ENCODE measurements around the gene HHATL. TPM values are rescaled to one million over a fixed set of nuclear protein-coding genes. Genes with fewer than 3 reads are reported as not detected.
A peak's percentile ranks its signal among the peaks of the same experiment; 100 is the strongest.

The HHATL gene
- total RNA-seq, 4 donors from 2014 or later: 0.62 to 1.3 TPM; not detected in 2

DNA sequence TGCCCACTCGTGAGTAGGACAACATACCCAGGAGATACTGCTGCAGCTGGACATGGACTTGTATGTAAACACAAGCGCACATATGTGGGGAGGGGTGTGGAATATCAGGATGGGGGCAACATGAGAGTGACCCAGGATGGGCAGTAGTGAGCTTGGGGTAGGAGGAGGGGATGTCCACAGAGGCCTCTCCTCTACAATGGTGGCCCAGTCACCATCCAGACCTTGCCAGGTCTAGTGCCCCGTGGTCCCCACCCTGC is 49.4 kb downstream of the HHATL start:
- Histone ChIP-seq H3K27ac (peak overlapping the region; percentile 98 to 99), H3K4me3 (peak overlapping the region; percentile 87 to 88), H3K27me3 (no peaks in the 10 kb centered on the region), H3K36me3 (no peaks in the 10 kb centered on the region), H3K9me3 (no peaks in the 10 kb centered on the region), H3K4me1 (peaks cover 3 to 21% of the 10 kb centered on the region in 2 donors)
- TF ChIP-seq, protein P1, sequence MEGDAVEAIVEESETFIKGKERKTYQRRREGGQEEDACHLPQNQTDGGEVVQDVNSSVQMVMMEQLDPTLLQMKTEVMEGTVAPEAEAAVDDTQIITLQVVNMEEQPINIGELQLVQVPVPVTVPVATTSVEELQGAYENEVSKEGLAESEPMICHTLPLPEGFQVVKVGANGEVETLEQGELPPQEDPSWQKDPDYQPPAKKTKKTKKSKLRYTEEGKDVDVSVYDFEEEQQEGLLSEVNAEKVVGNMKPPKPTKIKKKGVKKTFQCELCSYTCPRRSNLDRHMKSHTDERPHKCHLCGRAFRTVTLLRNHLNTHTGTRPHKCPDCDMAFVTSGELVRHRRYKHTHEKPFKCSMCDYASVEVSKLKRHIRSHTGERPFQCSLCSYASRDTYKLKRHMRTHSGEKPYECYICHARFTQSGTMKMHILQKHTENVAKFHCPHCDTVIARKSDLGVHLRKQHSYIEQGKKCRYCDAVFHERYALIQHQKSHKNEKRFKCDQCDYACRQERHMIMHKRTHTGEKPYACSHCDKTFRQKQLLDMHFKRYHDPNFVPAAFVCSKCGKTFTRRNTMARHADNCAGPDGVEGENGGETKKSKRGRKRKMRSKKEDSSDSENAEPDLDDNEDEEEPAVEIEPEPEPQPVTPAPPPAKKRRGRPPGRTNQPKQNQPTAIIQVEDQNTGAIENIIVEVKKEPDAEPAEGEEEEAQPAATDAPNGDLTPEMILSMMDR (IDR thresholded peaks at IDR 0.05): no peak
- TF ChIP-seq POLR2A (IDR thresholded peaks at IDR 0.05): no peak
- DNase-seq: no peak
- intact Hi-C loops (cut with DNase I; ENCODE audit: low total_unique reads): loop anchor here (10.0 kb wide), 1 partner anchor 48 kb away; the partner anchor contains the start of gene NKTR

DNA sequence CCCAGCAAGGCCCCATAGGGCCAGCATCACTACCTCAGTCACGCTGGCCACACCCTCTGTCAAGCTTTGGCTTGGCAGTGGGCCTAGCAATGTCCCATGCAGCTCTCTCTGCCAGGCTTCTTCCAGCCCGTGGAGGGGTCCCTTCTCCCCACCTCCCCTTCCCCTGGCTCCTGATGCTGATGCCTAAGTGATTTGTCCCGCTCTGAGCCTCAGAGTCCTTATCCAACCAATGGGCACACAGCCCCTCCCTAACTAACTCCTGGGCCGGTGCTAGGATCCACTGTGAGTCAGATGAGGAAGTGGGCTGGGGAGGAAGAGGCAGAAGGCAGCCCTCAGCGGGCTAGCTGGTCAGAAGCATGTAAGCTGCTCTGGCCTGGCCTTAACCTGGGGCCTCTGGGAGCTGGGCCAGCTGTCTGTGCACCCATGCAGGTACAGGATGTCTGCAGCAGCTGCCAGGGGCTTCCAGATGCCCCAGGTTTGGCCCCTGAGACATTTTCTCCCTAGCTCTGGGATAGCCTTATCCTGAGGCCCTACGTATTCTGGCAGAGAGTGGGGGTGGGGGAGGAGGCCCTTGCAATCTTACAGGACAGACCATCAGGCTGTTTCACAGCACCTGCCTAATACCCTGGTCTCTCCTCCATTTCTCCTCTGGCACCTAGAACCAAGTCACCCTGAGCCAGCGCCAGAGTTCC is 49.8 kb downstream of the HHATL start:
- intact Hi-C loops (cut with DNase I; ENCODE audit: low total_unique reads): loop anchor here (10.0 kb wide), 1 partner anchor 48 kb away; the partner anchor contains the start of gene NKTR
- H3K27me3 ChIP-seq: no peaks in the 10 kb centered on the region
- no peaks in the 10 kb centered on the region for H3K9me3 ChIP-seq
- H3K27ac ChIP-seq: peak overlapping the region; percentile 98 to 99
- H3K36me3 ChIP-seq: no peaks in the 10 kb centered on the region
- peak; percentile 63 to 67 for DNase-seq
- TF ChIP-seq POLR2A (IDR thresholded peaks at IDR 0.05): peak; percentile 54 to 65
- TF ChIP-seq, protein P1 (IDR thresholded peaks at IDR 0.05): peak in 1 of 4 experiments; percentile 11
- H3K4me1 ChIP-seq: peaks cover 3 to 21% of the 10 kb centered on the region in 2 donors
- H3K4me3 ChIP-seq: peak overlapping the region; percentile 87 to 88

DNA sequence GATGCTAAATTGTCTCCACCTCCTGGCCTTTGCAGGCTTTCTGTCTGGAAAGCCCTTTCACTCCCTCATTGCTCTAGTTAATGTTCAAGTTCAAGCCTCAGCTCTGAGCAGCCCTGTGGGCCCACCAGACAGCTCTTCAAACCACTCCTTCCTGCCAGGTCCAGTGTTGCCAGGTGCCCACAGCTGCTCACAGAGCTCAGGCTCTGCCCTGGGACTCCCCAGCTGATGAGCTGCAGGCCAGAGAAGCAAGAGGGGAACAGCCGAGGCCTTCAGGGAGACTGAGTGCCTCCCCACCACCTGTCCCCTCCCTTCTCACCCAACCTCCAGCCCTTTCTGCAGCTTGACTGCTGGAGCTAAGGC is 50.4 kb downstream of the HHATL start:
- no peak for DNase-seq
- no peak for TF ChIP-seq POLR2A (IDR thresholded peaks at IDR 0.05)
- TF ChIP-seq, protein P1 (IDR thresholded peaks at IDR 0.05): no peak
- Histone ChIP-seq H3K36me3 (no peaks in the 10 kb centered on the region), H3K4me1 (peaks cover 3 to 21% of the 10 kb centered on the region in 2 donors), H3K4me3 (peak overlapping the region; percentile 87 to 88), H3K9me3 (no peaks in the 10 kb centered on the region), H3K27ac (peak overlapping the region; percentile 98 to 99), H3K27me3 (no peaks in the 10 kb centered on the region)
- intact Hi-C loops (cut with DNase I; ENCODE audit: low total_unique reads): loop anchor here (10.0 kb wide), 1 partner anchor 47 kb away; the partner anchor contains the start of gene NKTR

DNA sequence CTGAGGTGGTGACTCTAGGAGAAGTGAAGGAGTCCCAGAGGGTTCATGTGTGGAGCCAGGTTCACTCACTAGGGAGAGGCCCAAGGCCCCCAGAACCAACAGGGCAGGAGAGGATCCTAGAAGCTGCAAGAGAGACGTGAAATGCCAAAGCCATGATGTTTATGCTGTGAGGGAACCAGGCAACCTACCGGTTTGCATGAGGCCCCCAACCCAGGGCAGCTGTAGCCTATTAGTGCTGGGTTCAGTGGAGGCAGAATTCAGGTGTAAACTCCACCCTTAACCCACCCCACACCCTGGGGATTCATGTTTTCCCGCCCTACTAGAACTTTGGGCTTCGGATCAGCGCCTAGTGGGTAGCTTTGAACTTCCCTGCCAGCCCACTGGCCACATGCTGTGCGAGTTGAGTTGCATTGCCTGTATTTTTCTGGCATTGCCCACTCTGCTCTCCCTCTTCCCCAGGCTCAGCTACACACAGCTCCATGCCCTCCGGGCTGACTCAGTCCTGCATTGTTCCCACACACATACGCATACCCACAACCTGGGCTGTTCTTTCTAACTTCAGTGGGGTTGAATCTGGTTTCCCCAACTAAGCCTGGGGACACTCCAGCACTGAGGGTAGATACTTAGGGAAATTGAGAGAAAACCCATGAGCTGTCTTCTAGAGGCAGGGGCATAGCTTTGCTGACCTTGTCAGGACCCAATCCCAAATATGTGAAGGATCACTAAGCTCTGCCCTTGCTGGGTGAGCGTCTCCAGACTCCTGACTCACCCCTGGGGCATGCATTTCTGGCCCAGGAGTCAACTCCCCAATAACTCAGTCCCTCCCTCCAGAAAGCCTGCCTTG is 51.1 kb downstream of the HHATL start:
- H3K4me1 ChIP-seq: peaks cover 3 to 21% of the 10 kb centered on the region in 2 donors
- intact Hi-C loops (cut with DNase I; ENCODE audit: low total_unique reads): loop anchor here (10.0 kb wide), 1 partner anchor 47 kb away; the partner anchor contains the start of gene NKTR
- peak overlapping the region; percentile 98 to 99 for H3K27ac ChIP-seq
- H3K36me3 ChIP-seq: no peaks in the 10 kb centered on the region
- no peak overlapping the region for H3K4me3 ChIP-seq
- no peaks in the 10 kb centered on the region for H3K27me3 ChIP-seq
- no peaks in the 10 kb centered on the region for H3K9me3 ChIP-seq
- DNase-seq: no peak
- TF ChIP-seq, protein P1 (IDR thresholded peaks at IDR 0.05): no peak
- no peak for TF ChIP-seq POLR2A (IDR thresholded peaks at IDR 0.05)

DNA sequence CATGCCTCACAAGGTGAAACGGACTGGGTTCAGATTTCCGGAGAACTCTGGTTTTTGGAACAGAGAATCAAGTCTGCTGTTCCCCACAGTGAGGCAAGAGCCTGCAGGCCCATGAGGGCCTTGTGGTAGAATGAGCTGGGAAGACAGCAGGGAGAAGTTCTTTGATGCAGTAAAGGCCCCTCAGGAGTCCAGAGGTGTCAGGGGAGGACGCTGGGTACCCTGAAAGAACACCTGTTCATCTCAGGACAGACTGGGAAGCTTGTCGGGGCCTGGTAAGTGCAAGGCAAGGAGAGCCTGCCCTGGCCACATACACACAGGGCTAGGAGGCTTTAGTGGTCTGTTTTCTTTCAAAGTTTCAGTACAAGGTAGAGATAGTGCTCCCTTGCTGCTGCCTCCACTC is 52.8 kb downstream of the HHATL start:
- Histone ChIP-seq H3K4me3 (no peak overlapping the region), H3K4me1 (peaks cover 3 to 13% of the 10 kb centered on the region in 2 donors), H3K36me3 (no peaks in the 10 kb centered on the region), H3K27ac (no peak overlapping the region), H3K9me3 (no peaks in the 10 kb centered on the region), H3K27me3 (no peaks in the 10 kb centered on the region)
- intact Hi-C loops (cut with DNase I; ENCODE audit: low total_unique reads): loop anchor here (10.0 kb wide), 1 partner anchor 45 kb away; the partner anchor contains the start of gene NKTR
- no peak for TF ChIP-seq POLR2A (IDR thresholded peaks at IDR 0.05)
- TF ChIP-seq, protein P1 (IDR thresholded peaks at IDR 0.05): no peak
- no peak for DNase-seq

All from uterus (tissue), 4 donors.